Measurements from ENCODE around the gene CCDC86. TPM values are rescaled to one million over a fixed set of nuclear protein-coding genes. Genes with fewer than 3 reads are reported as not detected.
A peak's percentile ranks its signal among the peaks of the same experiment; 100 is the strongest.

CCDC86 gene
- total RNA-seq, 1 experiment from 2014 or later = 7.3 TPM

DNA sequence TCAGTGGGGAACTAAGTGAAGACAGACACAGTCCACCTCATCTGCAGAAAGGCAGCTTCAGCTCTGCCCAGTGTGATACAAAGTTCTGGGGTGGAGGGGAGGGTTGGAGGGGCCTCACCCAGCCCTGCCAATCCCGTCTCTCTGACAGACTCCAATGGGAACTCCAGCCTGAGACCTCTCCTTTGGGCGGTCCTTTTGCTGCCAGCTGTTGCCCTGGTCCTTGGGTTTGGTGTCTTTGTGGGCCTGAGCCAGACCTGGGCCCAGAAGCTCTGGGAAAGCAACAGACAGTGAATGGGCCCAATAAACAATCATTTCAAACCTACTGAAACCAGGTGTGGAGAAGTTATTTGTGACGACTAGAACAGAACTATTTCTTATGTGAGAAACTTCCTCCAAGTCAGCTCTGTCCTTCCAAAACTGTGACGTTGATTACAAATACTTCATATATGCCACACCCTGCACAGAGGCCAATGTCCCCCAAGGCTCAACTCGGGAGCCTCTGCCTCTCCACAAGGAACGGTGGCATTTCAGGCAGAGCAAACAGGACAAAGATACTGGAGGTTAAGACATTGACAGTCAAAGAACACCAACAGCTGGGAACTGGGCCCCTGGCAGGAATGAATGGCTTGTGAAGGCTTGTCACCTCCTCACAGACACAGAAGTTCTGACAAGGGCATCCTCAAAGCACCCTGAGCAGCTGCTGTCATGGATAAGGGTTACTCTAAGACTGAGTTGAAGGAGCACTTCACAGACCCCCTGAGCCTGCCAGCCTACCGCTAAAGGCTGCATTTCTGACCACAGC is 33.7 kb downstream of the CCDC86 start:
- in situ Hi-C loops (cut with HindIII; ENCODE audit: low pct_unique_long_range_greater_than_20kb, low sequenced_read_pairs) = no loop called here
- no peak for DNase-seq (ENCODE audit: low read depth)

- in situ Hi-C loops (cut with HindIII; ENCODE audit: low pct_unique_long_range_greater_than_20kb, low sequenced_read_pairs) = no loop called here
- DNase-seq (ENCODE audit: low read depth) = no peak
These were observed 34.2 kb downstream of the CCDC86 start for GRCh38 chr11:60876168-60876485.

- no peak for DNase-seq (ENCODE audit: low read depth)
- in situ Hi-C loops (cut with HindIII; ENCODE audit: low pct_unique_long_range_greater_than_20kb, low sequenced_read_pairs) = no loop called here
These were observed 36.6 kb downstream of the CCDC86 start for GRCh38 chr11:60878245-60879101.

DNA sequence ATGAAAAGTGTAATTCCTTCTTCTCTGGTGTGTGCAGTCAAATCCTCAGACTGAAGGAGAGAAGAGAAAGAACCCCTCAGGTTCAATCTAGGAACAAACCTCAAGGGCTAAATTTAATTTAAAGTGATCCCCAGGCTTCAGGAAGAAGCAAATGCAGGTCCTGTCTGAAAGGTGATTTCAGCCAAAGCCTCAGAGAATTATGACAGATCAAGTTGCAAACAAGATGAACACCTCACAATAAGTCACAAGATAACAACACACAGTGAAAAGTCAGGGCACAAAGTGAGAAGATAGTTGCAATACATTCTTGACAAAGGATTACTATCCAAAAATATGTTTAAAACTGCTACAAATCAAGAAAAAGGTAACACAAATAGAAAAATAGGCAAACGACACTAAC is 37.2 kb downstream of the CCDC86 start:
- no peak for DNase-seq (ENCODE audit: low read depth)
- in situ Hi-C loops (cut with HindIII; ENCODE audit: low pct_unique_long_range_greater_than_20kb, low sequenced_read_pairs) = no loop called here

GRCh38 chr11:60879971-60880588 is 38.2 kb downstream of the CCDC86 start:
- no peak for DNase-seq (ENCODE audit: low read depth)
- in situ Hi-C loops (cut with HindIII; ENCODE audit: low pct_unique_long_range_greater_than_20kb, low sequenced_read_pairs) = no loop called here

DNA sequence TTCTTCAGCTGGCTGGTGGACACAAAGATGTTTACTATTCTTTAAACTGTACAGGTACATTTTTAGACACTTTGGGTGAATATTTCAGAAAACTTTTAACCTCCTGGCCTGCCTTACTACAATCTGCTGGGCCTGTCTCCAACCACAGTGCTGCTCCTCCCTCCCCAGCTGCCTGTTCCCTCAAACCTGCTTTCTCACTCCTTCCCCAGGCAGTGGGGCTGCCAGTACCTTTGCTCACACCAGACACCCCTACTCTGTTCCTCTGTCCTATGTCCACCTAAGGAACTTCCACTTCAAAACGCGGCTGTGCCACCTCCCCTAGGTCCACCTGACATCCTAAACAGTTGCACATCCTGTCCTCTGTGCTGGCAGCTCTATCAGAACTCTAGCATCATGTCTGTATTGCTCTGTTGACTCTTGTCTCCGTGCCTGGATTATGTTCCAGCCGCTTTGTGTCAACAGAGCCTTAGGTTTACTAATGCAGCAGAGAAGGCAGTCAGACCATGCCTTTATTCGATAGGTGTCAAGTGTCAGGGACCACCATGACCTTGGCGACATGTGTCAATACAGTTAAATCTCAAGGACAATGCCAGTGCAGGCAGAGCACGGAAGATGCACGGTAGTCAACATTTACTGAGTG is 38.9 kb downstream of the CCDC86 start:
- in situ Hi-C loops (cut with HindIII; ENCODE audit: low pct_unique_long_range_greater_than_20kb, low sequenced_read_pairs) = no loop called here
- DNase-seq (ENCODE audit: low read depth) = no peak

GRCh38 chr11:60887556-60887955 is 45.6 kb downstream of the CCDC86 start:
- DNase-seq (ENCODE audit: low read depth) = no peak
- in situ Hi-C loops (cut with HindIII; ENCODE audit: low pct_unique_long_range_greater_than_20kb, low sequenced_read_pairs) = no loop called here

DNA sequence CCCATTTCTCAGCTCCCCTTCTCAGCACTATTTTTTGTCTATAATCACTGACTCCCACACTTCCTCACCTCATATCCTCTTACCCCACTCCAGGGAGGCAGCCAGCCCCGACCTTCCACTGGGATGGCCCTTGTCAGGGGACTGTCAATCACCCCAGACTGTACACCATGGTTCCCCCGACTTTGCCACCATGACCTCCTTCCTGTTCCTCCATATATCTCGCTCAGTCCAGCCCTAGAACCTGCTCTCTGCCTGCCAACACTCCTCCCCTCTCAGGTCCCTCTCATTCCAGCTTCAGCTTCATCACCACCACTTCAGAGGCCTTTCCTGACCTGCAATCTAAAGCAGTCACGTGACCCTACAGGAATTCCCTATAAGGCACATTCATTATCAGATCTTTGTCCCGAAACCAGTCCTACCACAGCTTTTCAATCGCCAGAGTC is 48.0 kb downstream of the CCDC86 start:
- no peak for DNase-seq (ENCODE audit: low read depth)
- in situ Hi-C loops (cut with HindIII; ENCODE audit: low pct_unique_long_range_greater_than_20kb, low sequenced_read_pairs) = no loop called here

- in situ Hi-C loops (cut with HindIII; ENCODE audit: low pct_unique_long_range_greater_than_20kb, low sequenced_read_pairs) = no loop called here
- DNase-seq (ENCODE audit: low read depth) = no peak
These were observed 48.8 kb downstream of the CCDC86 start for GRCh38 chr11:60890696-60891095.

DNA sequence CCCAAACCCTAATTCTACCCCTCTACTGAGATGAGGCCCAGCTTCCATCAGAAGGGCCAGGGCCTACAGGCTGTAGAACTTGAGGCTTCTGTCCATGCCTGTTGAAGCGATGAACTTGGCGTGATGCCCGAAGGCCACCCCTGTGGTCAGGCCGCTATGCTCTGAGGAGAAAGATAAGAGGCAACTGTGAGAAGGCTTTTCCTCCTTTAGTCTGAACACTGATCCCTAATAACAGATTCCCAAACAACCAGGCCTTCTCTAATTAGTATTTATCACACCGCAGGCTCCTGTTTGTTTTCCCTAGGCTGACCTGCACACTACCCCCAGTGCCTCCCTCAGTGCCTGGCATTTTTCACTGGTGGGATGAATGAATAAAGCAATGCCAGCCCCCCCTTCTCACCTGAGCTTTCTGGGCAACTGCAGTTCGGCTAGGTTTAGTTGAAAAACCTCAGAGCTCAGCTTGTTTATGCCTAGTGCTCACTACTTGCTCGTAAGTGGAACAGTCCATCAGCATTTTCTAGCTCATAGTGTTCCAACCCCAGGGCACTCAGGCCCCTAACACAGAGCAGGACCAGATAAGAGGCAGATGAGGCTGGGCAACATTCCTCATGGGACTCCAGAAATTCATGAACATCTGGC is 49.3 kb downstream of the CCDC86 start:
- in situ Hi-C loops (cut with HindIII; ENCODE audit: low pct_unique_long_range_greater_than_20kb, low sequenced_read_pairs) = no loop called here
- no peak for DNase-seq (ENCODE audit: low read depth)

DNA sequence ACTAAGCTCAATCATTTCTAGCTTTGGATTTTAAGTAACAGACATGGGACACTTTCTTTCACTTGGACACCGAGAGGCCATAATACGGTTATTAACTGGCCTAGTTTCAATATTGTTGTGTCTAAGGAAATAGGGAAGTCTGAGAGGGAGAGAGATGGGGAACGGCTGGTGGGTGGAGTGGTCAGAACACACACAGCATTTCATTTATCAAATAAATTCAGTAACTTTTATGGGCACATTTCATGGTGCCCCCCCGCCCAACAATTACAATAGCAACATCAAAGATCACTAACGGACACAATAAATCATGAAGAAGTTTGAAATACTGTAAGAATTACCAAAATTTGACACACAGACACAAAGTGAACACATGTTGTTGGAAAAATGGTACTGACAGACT is 53.8 kb downstream of the CCDC86 start:
- no peak for DNase-seq (ENCODE audit: low read depth)
- in situ Hi-C loops (cut with HindIII; ENCODE audit: low pct_unique_long_range_greater_than_20kb, low sequenced_read_pairs) = no loop called here

GRCh38 chr11:60897496-60897895 is 55.6 kb downstream of the CCDC86 start:
- in situ Hi-C loops (cut with HindIII; ENCODE audit: low pct_unique_long_range_greater_than_20kb, low sequenced_read_pairs) = no loop called here
- DNase-seq (ENCODE audit: low read depth) = no peak

DNA sequence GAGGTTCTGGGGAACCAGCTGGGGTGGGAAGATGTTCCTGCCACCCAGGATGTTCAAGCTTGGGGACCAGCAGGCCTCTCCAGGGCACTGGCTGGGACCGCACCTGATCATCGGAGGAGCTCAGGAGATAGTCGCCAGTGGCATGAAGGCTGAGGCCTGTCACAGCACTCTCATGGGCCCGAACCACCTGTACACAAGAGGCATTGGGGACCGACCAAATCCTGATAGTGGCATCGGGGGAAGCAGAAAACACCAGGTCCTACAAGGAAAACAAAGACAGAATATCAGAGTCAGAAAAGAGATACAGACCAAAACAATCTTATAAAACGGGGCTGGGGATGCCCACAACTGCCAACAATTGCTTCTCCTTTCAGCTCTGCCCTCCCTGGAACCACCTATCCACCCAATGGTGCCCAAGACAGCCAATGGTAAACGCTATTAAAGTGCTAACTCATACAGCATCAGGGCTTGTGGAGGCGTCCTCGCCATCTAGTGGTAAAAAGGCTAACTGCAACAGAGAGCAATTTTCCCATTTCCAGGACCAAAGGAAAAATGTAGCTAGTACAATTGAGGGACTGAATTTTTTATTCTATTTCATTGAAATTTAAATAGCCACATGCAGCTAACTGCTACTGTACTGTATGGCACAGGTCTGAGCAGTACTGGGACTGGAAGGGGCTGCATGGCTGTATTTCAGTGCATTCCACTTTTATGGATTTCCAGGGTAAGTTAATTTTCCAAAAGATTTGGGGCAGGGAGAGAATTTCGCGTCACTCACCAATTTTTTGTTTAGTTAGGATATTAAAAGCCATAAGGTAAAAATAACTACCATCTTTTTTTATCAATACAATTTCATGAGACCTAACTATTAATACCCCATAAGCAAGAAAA is 57.4 kb downstream of the CCDC86 start:
- in situ Hi-C loops (cut with HindIII; ENCODE audit: low pct_unique_long_range_greater_than_20kb, low sequenced_read_pairs) = no loop called here
- peak; percentile 72 for DNase-seq (ENCODE audit: low read depth)

- no peak for DNase-seq (ENCODE audit: low read depth)
- in situ Hi-C loops (cut with HindIII; ENCODE audit: low pct_unique_long_range_greater_than_20kb, low sequenced_read_pairs) = no loop called here
These were observed 58.1 kb downstream of the CCDC86 start for GRCh38 chr11:60899977-60900376.
